GM21423 (cell line): ENCODE measurements around the gene ZNF460.

Experiments
- ATAC-seq: cut with Tn5 transposase; IDR thresholded peaks from one replicate; pipeline ENCODE4 v1.9.1; 2021; ENCODE audit warnings: mild to moderate bottlenecking, moderate library complexity; ENCODE audit not compliant: unreplicated experiment

The ZNF460 gene

DNA sequence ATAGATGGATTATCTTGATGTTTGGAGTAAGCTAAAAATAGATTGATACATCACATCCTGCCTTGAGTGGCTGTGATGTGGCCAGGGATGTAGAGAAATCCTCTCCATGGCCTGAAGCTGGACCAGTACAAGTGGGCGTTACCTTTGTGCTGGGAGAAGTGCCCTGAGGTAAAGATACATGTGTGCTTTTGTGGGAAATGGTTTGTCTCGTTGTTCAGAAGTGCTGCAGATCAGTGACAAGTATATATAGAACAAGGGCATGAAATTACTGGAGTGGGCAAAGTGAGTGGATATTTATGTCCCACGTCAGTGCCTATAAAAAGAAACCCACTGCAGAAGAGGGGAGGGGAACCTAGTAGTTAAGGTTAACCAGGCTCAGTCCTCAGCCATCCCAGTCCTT lies 58.6 kb downstream of the ZNF460 start:
- no peak for ATAC-seq

DNA sequence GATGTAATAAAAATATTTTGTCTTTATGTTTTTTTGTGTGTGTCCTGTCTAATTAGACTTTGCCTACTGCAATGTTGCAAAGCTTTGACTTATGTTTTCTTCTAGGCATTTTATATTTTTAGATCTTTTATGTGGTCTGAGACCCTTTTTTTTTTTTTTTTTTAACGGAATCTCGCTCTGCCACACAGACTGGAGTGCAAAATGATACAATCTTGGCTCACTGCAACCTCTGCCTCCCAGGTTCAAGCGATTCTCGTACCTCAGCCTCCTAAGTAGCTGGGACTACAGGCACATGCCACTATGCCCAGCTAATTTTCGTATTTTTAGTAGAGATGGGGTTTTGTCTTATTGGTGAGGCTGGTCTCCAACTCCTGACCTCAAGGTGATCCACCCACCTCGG lies 62.3 kb downstream of the ZNF460 start:
- ATAC-seq = no peak
